ENCODE measurements around the gene DPF1.

DNA sequence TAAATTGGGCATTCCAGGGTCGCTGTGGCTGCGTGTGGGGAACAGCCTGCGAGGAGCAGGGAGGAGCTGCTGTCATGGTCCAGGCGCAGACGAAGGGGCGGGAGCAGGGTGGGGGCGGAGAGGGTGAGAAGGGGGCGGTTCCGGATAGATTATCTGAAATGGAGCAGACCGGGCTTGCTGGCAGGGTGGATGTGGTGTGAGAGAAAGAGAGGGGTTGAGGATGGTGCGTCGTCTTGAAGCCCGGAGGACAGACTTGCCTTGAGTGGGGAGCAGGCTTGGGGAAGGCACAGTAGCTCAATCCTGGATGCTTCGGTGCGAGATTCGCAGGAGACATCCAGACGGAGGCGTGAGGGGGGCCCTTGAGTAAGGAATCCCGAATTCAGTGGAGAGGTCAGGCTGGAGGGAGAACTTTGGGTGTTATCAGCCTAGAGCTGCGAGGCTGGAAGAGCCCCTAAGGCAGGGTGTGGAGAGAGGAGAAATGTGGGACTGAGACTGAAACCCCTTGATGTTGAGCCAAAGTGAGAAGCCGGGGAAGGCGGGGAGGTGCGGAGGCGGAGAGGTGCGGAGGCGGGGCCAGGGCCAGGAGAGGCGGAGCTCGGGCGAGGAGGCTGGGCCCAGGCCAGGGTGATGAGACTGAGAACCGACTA lies 40.6 kb downstream of the DPF1 start:
- TF ChIP-seq ZC3H10 (CRISPR knock-in tag; IDR thresholded peaks at IDR 0.05) (no peak), ARNTL (CRISPR knock-in tag; IDR thresholded peaks at IDR 0.05; ENCODE audit: borderline replicate concordance, low read depth) (no peak), POU6F1 (CRISPR knock-in tag; IDR thresholded peaks at IDR 0.05; ENCODE audit: borderline replicate concordance, low read depth) (no peak), RARB (CRISPR knock-in tag; IDR thresholded peaks at IDR 0.05) (no peak), ZFP3 (CRISPR knock-in tag; IDR thresholded peaks at IDR 0.05) (no peak), ZFP30 (CRISPR knock-in tag; IDR thresholded peaks at IDR 0.05) (no peak)
- TF ChIP-seq, protein P1, sequence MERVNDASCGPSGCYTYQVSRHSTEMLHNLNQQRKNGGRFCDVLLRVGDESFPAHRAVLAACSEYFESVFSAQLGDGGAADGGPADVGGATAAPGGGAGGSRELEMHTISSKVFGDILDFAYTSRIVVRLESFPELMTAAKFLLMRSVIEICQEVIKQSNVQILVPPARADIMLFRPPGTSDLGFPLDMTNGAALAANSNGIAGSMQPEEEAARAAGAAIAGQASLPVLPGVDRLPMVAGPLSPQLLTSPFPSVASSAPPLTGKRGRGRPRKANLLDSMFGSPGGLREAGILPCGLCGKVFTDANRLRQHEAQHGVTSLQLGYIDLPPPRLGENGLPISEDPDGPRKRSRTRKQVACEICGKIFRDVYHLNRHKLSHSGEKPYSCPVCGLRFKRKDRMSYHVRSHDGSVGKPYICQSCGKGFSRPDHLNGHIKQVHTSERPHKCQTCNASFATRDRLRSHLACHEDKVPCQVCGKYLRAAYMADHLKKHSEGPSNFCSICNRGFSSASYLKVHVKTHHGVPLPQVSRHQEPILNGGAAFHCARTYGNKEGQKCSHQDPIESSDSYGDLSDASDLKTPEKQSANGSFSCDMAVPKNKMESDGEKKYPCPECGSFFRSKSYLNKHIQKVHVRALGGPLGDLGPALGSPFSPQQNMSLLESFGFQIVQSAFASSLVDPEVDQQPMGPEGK (CRISPR knock-in tag; IDR thresholded peaks at IDR 0.05; ENCODE audit: borderline replicate concordance) = no peak
